ENCODE data around the gene BTBD10. TPM values are rescaled to one million over a fixed set of nuclear protein-coding genes. Genes with fewer than 3 reads are reported as not detected.

BTBD10 gene
- polyA plus RNA-seq, 1 donor from 2014 or later, result 143 TPM

DNA sequence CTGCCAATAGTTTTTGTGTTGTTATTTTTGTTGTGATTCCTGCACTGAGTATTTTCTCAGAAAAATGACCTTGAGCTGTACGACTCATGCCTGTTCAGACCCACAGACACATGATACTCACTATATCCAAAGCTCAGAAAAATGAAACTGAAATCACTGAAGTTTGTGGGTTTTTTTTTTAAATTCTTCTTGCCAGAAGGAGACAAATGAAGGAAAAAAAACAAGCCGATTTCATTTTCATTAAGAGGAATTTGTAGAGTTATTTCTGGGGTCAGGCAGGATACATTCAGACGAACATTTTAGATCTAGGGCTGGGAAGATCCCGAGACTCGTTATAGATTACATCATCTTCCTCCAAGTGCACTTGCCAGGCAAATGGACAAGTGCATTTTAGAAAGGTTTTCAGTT lies 125.0 kb downstream of the BTBD10 start:
- H3K9ac ChIP-seq (ENCODE audit: low read length), result no peak overlapping the region
- H3K9me3 ChIP-seq (ENCODE audit: low read length), result no peaks in the 10 kb centered on the region
- H3K36me3 ChIP-seq (ENCODE audit: insufficient read depth, low read length), result no peaks in the 10 kb centered on the region
- H3K79me2 ChIP-seq (replicated peaks; ENCODE audit: insufficient read depth, low read length), result no peaks in the 10 kb centered on the region
- no peak overlapping the region for H2AFZ ChIP-seq (ENCODE audit: low read depth, low read length)
- H3F3A ChIP-seq (ENCODE audit: insufficient read depth, low read length, poor library complexity, severe bottlenecking), result no peaks in the 10 kb centered on the region
- H3K27me3 ChIP-seq (ENCODE audit: insufficient read depth, low read depth, low read length), result no peaks in the 10 kb centered on the region
- no peak overlapping the region for H3K27ac ChIP-seq (ENCODE audit: low read length)
- no peaks in the 10 kb centered on the region for H3K9me2 ChIP-seq (ENCODE audit: insufficient read depth, low read length)
- H4K20me1 ChIP-seq (ENCODE audit: insufficient read depth), result no peaks in the 10 kb centered on the region
- no peak overlapping the region for H3K4me2 ChIP-seq (ENCODE audit: low read length)
- TF ChIP-seq SMC3 (conservative IDR thresholded peaks at IDR 0.05; ENCODE audit: poor library complexity) (no peak), MXI1 (conservative IDR thresholded peaks at IDR 0.05; ENCODE audit: poor library complexity, severe bottlenecking) (no peak), TAF1 (IDR thresholded peaks at IDR 0.05; ENCODE audit: low read depth) (no peak), EP300 (conservative IDR thresholded peaks at IDR 0.05; ENCODE audit: poor library complexity, severe bottlenecking) (no peak), RAD21 (conservative IDR thresholded peaks at IDR 0.05) (no peak), EZH2 (IDR thresholded peaks at IDR 0.05; ENCODE audit: borderline replicate concordance, insufficient read depth, low read length, poor library complexity, severe bottlenecking) (no peak), POLR2AphosphoS5 (IDR thresholded peaks at IDR 0.05) (no peak)
- TF ChIP-seq, protein P1, sequence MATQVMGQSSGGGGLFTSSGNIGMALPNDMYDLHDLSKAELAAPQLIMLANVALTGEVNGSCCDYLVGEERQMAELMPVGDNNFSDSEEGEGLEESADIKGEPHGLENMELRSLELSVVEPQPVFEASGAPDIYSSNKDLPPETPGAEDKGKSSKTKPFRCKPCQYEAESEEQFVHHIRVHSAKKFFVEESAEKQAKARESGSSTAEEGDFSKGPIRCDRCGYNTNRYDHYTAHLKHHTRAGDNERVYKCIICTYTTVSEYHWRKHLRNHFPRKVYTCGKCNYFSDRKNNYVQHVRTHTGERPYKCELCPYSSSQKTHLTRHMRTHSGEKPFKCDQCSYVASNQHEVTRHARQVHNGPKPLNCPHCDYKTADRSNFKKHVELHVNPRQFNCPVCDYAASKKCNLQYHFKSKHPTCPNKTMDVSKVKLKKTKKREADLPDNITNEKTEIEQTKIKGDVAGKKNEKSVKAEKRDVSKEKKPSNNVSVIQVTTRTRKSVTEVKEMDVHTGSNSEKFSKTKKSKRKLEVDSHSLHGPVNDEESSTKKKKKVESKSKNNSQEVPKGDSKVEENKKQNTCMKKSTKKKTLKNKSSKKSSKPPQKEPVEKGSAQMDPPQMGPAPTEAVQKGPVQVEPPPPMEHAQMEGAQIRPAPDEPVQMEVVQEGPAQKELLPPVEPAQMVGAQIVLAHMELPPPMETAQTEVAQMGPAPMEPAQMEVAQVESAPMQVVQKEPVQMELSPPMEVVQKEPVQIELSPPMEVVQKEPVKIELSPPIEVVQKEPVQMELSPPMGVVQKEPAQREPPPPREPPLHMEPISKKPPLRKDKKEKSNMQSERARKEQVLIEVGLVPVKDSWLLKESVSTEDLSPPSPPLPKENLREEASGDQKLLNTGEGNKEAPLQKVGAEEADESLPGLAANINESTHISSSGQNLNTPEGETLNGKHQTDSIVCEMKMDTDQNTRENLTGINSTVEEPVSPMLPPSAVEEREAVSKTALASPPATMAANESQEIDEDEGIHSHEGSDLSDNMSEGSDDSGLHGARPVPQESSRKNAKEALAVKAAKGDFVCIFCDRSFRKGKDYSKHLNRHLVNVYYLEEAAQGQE (IDR thresholded peaks at IDR 0.05; ENCODE audit: borderline replicate concordance), result no peak
- TF ChIP-seq, protein P2, sequence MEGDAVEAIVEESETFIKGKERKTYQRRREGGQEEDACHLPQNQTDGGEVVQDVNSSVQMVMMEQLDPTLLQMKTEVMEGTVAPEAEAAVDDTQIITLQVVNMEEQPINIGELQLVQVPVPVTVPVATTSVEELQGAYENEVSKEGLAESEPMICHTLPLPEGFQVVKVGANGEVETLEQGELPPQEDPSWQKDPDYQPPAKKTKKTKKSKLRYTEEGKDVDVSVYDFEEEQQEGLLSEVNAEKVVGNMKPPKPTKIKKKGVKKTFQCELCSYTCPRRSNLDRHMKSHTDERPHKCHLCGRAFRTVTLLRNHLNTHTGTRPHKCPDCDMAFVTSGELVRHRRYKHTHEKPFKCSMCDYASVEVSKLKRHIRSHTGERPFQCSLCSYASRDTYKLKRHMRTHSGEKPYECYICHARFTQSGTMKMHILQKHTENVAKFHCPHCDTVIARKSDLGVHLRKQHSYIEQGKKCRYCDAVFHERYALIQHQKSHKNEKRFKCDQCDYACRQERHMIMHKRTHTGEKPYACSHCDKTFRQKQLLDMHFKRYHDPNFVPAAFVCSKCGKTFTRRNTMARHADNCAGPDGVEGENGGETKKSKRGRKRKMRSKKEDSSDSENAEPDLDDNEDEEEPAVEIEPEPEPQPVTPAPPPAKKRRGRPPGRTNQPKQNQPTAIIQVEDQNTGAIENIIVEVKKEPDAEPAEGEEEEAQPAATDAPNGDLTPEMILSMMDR (IDR thresholded peaks at IDR 0.05; ENCODE audit: poor library complexity, severe bottlenecking), result no peak
- H3K4me3 ChIP-seq (ENCODE audit: low read length), result no peak overlapping the region

Other genes with a start within 250 kb of the BTBD10 start
- gene BMAL1, start 185.4 kb downstream of the BTBD10 start, polyA plus RNA-seq, result 15.3 and 17.1 TPM in 2 replicates
- gene PTH, start 32.8 kb upstream of the BTBD10 start, polyA plus RNA-seq, result not detected in 2 replicates
- gene FAR1, start 205.4 kb upstream of the BTBD10 start, polyA plus RNA-seq, result 91.2 and 110 TPM in 2 replicates

Measured in neural cell (in vitro differentiated cells).